ENCODE data around the gene PVR. TPM values are rescaled to one million over a fixed set of nuclear protein-coding genes. Genes with fewer than 3 reads are reported as not detected.
"Not testable (repeated sequence)": the region's sequence is repeated elsewhere in the genome, so short reads cannot be mapped to it uniquely, and the experiment has no call there.

The PVR gene
- total RNA-seq, 1 donor from 2014 or later = 28.5 TPM

DNA sequence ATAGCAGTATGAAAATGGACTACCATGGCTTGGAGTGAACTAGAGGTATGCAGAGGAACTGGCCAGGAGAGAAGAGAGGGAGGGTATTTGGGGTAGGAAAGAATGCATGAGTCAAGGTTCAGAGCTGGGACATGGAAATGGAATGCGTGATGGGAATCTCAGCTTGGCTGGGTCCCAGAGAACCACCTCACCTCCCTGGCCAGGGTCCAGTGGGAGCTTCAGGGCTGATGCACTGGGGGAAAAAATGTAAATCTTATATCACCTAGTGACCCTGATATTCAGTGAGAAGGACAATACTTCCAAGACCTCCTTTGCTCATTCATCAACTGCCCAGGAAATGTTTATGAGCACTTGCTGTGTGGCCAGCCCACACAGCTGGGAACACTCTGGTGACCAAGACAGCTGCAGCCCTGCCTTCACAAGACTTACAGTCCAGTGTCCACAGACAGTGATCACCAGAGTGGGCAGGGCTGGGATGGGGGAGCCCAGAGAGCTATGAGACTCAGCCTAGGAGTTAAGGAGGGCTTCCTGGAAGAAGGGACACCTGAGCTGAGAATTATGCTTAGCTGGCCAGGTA, 17.6 kb upstream of the PVR start:
- Mint-ChIP-seq H3K27ac (peak overlapping the region; percentile 73), H3K27me3 (ENCODE audit: low read depth) (no peaks in the 10 kb centered on the region), H3K36me3 (no peaks in the 10 kb centered on the region), H3K4me1 (peaks cover 8% of the 10 kb centered on the region), H3K9me3 (peaks cover 7% of the 10 kb centered on the region), H3K4me3 (no peak overlapping the region)
- TF ChIP-seq, protein P1, sequence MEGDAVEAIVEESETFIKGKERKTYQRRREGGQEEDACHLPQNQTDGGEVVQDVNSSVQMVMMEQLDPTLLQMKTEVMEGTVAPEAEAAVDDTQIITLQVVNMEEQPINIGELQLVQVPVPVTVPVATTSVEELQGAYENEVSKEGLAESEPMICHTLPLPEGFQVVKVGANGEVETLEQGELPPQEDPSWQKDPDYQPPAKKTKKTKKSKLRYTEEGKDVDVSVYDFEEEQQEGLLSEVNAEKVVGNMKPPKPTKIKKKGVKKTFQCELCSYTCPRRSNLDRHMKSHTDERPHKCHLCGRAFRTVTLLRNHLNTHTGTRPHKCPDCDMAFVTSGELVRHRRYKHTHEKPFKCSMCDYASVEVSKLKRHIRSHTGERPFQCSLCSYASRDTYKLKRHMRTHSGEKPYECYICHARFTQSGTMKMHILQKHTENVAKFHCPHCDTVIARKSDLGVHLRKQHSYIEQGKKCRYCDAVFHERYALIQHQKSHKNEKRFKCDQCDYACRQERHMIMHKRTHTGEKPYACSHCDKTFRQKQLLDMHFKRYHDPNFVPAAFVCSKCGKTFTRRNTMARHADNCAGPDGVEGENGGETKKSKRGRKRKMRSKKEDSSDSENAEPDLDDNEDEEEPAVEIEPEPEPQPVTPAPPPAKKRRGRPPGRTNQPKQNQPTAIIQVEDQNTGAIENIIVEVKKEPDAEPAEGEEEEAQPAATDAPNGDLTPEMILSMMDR (IDR thresholded peaks at IDR 0.05; ENCODE audit: unreplicated experiment) = no peak
- no peak for DNase-seq (ENCODE audit: low spot score in 2 of 2, unreplicated experiment in 2 of 2)

DNA sequence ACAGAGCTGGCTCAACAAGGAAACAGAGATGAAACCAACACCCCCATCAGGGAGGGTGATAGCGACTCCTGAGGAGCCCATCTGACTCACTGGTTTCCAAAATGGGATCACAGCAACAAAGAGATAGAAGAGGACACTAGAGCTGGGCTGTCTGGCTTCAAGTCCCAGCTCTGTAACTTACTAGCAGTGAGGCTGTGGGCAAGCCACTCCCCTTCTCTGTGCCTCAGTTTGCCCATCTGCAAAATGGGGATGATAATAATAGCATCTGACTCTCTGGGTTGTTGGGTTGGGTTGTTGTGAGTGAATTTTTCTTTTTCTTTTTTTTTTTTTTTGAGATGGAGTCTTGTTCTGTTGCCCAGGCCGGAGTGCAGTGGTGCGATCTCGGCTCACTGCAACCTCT, 16.1 kb upstream of the PVR start:
- H3K4me3 Mint-ChIP-seq = no peak overlapping the region
- peaks cover 2% of the 10 kb centered on the region for H3K27me3 Mint-ChIP-seq (ENCODE audit: low read depth)
- no peak for DNase-seq (ENCODE audit: low spot score in 2 of 2, unreplicated experiment in 2 of 2)
- H3K27ac Mint-ChIP-seq = no peak overlapping the region
- H3K4me1 Mint-ChIP-seq = peaks cover 15% of the 10 kb centered on the region
- TF ChIP-seq, protein P1 (IDR thresholded peaks at IDR 0.05; ENCODE audit: unreplicated experiment) = no peak
- H3K36me3 Mint-ChIP-seq = no peaks in the 10 kb centered on the region
- peaks cover 7% of the 10 kb centered on the region for H3K9me3 Mint-ChIP-seq

DNA sequence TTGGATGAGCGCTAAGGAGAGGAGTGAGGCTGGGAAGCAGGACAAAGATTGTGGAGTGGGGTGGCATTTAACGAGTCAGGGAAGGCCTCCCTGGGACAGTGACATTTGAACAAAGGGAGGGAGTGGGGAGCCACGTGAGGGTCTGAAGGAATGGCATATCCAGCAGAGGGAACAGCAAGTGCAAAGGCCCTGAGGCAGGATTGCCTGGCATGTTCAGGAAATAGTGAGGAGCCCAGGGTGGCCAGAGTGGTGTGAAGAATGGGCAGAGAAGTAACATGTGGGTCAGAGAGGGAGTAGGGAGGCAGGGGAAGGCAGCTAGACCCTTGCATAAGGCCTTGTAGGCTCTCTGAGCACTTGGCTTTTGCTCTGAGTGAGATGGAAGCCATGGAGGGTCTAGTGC, 14.9 kb upstream of the PVR start:
- Mint-ChIP-seq H3K27me3 (ENCODE audit: low read depth) (peaks cover 4% of the 10 kb centered on the region), H3K4me3 (no peak overlapping the region), H3K4me1 (peaks cover 25% of the 10 kb centered on the region), H3K27ac (no peak overlapping the region), H3K9me3 (peaks cover 7% of the 10 kb centered on the region), H3K36me3 (no peaks in the 10 kb centered on the region)
- TF ChIP-seq, protein P1 (IDR thresholded peaks at IDR 0.05; ENCODE audit: unreplicated experiment) = no peak
- no peak for DNase-seq (ENCODE audit: low spot score in 2 of 2, unreplicated experiment in 2 of 2)

DNA sequence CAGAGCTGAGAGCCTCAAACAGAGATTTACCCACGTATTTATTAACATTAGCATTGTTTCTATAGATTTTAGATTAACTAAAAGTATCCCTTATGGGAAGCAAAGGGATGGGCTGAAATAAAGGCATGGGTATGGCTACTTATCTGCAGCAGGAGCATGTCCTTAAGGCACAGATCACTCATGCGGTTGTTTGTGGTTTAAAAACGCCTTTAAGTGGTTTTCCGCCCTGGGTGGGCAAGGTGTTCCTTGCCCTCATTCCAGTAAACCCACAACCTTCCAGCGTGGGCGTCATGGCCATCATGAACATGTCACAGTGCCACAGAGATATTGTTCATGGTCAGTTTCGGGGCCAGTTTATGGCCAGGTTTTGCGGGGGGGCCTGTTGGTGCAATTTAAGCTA, 12.1 kb upstream of the PVR start:
- DNase-seq (ENCODE audit: low spot score in 2 of 2, unreplicated experiment in 2 of 2); H3K36me3 Mint-ChIP-seq; H3K27ac Mint-ChIP-seq; H3K9me3 Mint-ChIP-seq; H3K27me3 Mint-ChIP-seq (ENCODE audit: low read depth); H3K4me3 Mint-ChIP-seq: not testable (repeated sequence)
- H3K4me1 Mint-ChIP-seq = peaks cover 38% of the 10 kb centered on the region

DNA sequence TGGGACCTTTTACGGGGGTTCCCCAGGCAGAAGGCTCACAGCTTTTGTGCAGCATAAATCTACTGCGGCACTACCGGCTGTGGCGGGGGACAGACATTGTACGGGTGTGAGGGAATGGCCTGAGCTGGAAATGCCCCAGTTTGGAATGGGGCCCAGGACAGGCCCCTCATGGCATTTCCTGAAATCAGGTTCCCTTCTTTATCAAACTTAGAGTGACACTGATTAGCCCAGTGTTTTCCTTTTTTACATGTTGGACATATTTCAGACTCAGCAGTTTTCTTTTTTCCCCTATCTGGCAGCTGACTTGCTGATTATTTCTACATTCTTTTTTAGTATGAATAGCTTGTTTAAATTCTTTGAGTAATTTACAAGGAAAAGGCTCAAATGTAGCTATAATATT, 9.7 kb upstream of the PVR start:
- peak overlapping the region; percentile 80 for H3K27ac Mint-ChIP-seq
- H3K4me1 Mint-ChIP-seq = peaks cover 40% of the 10 kb centered on the region
- peak overlapping the region; percentile 10 for H3K4me3 Mint-ChIP-seq

DNA sequence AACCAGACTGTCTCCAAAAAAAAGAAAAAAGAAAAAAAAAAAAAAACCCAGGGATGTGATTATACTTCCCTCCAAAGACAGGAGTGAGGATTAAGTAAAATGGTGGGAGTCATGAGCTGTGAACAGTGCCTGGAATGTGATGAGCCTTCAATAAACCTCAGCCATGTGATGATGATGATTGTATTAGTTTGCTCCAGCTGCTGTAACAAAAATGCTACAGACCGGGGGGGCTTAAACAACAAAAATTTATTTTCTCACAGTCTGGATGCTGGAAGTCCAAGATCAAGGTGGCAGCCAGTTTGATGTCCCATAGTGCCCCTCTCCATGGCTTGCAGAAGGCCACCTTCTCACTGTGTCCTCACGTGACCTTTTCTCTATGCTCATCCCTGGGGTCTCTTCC, 8.9 kb upstream of the PVR start:
- no peak overlapping the region for H3K27ac Mint-ChIP-seq
- peaks cover 47% of the 10 kb centered on the region for H3K4me1 Mint-ChIP-seq
- peaks cover 4% of the 10 kb centered on the region for H3K27me3 Mint-ChIP-seq (ENCODE audit: low read depth)

More for the DNA sequence above, 9.7 kb upstream of the PVR start:
- H3K27me3 Mint-ChIP-seq (ENCODE audit: low read depth); H3K9me3 Mint-ChIP-seq; DNase-seq (ENCODE audit: low spot score in 2 of 2, unreplicated experiment in 2 of 2); H3K36me3 Mint-ChIP-seq: not testable (repeated sequence)

More for the DNA sequence above, 8.9 kb upstream of the PVR start:
- H3K4me3 Mint-ChIP-seq = no peak overlapping the region
- peaks cover 4% of the 10 kb centered on the region for H3K9me3 Mint-ChIP-seq
- TF ChIP-seq, protein P1 (IDR thresholded peaks at IDR 0.05; ENCODE audit: unreplicated experiment) = no peak
- no peaks in the 10 kb centered on the region for H3K36me3 Mint-ChIP-seq
- DNase-seq (ENCODE audit: low spot score in 2 of 2, unreplicated experiment in 2 of 2) = no peak
